Loucy (cell line): ENCODE results near the gene RYR2.

ENCODE experiments used
- CTCF ChIP-seq: fragments of 200-600 bp; sonication (generic); conservative IDR thresholded peaks from 2 replicates; pipeline ENCODE4 v1.5.1; 2014; ENCODE audit warnings: mild to moderate bottlenecking, antibody characterized with exemption, low read length
- EZH2phosphoT487 ChIP-seq: fragments of 200-600 bp; IDR thresholded peaks from 2 replicates; pipeline ENCODE4 v1.6.1; 2018; ENCODE audit warnings: antibody characterized with exemption, mild to moderate bottlenecking, moderate library complexity, borderline replicate concordance

GRCh38 chr1:237756304-237756967 is 714.5 kb downstream of the RYR2 start:
- TF ChIP-seq CTCF (no peak), EZH2phosphoT487 (no peak)
